ENCODE data around the gene VWC2L. TPM values are rescaled to one million over a fixed set of nuclear protein-coding genes. Genes with fewer than 3 reads are reported as not detected.

The VWC2L gene
- total and polyA plus RNA-seq, 10 donors = not detected

DNA sequence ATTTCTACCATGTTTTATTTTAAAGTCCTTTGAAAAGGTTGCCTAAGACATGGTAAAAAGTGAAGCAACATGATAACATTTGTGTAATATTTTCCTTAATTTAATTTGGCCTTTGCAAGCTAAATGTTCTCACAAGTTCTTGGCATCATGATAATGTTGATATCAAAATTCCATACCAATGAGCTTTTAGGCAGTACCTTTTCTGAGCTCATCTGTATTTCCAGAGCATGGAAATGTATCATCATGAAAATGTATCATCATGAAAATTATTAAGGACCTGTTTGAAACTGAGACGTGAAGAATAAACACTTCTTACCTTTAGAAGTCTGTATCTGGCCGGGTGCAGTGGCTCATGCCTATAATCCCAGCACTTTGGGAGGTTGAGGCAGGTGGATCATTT, 73.8 kb downstream of the VWC2L start:
- Histone ChIP-seq H3K27me3 (replicated peaks in 1 of 7) (no peaks in the 10 kb centered on the region), H3K36me3 (no peaks in the 10 kb centered on the region), H3K9me3 (no peaks in the 10 kb centered on the region), H3K4me3 (no peak overlapping the region), H3K27ac (no peak overlapping the region), H3K4me1 (no peaks in the 10 kb centered on the region)
- 68 to 87% (median 82%) methylated on average over 2 of the region's 2 CpGs for WGBS, 5 donors
- no peak for DNase-seq
- intact Hi-C loops (cut with DNase I; ENCODE audit: low total_unique reads) = no loop called here
- TF ChIP-seq, protein P1, sequence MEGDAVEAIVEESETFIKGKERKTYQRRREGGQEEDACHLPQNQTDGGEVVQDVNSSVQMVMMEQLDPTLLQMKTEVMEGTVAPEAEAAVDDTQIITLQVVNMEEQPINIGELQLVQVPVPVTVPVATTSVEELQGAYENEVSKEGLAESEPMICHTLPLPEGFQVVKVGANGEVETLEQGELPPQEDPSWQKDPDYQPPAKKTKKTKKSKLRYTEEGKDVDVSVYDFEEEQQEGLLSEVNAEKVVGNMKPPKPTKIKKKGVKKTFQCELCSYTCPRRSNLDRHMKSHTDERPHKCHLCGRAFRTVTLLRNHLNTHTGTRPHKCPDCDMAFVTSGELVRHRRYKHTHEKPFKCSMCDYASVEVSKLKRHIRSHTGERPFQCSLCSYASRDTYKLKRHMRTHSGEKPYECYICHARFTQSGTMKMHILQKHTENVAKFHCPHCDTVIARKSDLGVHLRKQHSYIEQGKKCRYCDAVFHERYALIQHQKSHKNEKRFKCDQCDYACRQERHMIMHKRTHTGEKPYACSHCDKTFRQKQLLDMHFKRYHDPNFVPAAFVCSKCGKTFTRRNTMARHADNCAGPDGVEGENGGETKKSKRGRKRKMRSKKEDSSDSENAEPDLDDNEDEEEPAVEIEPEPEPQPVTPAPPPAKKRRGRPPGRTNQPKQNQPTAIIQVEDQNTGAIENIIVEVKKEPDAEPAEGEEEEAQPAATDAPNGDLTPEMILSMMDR (IDR thresholded peaks at IDR 0.05 in 8 of 11, conservative IDR thresholded peaks at IDR 0.05 in 3 of 11) = no peak
- TF ChIP-seq POLR2A (IDR thresholded peaks at IDR 0.05) (no peak), POLR2AphosphoS5 (IDR thresholded peaks at IDR 0.05) (no peak)

GRCh38 chr2:214489181-214489580, 78.3 kb downstream of the VWC2L start:
- intact Hi-C loops (cut with DNase I; ENCODE audit: low total_unique reads) = no loop called here
- Histone ChIP-seq H3K27ac (no peak overlapping the region), H3K9me3 (peaks cover 0 to 3% (median 0%) of the 10 kb centered on the region in 8 donors), H3K4me3 (no peak overlapping the region), H3K4me1 (no peaks in the 10 kb centered on the region), H3K27me3 (replicated peaks in 1 of 7) (no peaks in the 10 kb centered on the region), H3K36me3 (no peaks in the 10 kb centered on the region)
- WGBS, 5 donors = 69 to 90% (median 76%) methylated on average over 2 of the region's 2 CpGs
- no peak for TF ChIP-seq POLR2AphosphoS5 (IDR thresholded peaks at IDR 0.05)
- TF ChIP-seq, protein P1 (IDR thresholded peaks at IDR 0.05 in 8 of 11, conservative IDR thresholded peaks at IDR 0.05 in 3 of 11) = no peak
- TF ChIP-seq POLR2A (IDR thresholded peaks at IDR 0.05) = no peak
- no peak for DNase-seq

GRCh38 chr2:214489702-214490101, 78.8 kb downstream of the VWC2L start:
- intact Hi-C loops (cut with DNase I; ENCODE audit: low total_unique reads) = no loop called here
- no peak overlapping the region for H3K4me3 ChIP-seq
- no peaks in the 10 kb centered on the region for H3K4me1 ChIP-seq
- 41 to 71% (median 52%) methylated on average over 2 of the region's 2 CpGs for whole genome bisulfite sequencing, 5 donors
- H3K27me3 ChIP-seq (replicated peaks in 1 of 7) = no peaks in the 10 kb centered on the region
- no peak for DNase-seq
- peaks cover 0 to 3% (median 0%) of the 10 kb centered on the region in 8 donors for H3K9me3 ChIP-seq
- no peak overlapping the region for H3K27ac ChIP-seq
- no peak for TF ChIP-seq POLR2AphosphoS5 (IDR thresholded peaks at IDR 0.05)
- TF ChIP-seq, protein P1 (IDR thresholded peaks at IDR 0.05 in 8 of 11, conservative IDR thresholded peaks at IDR 0.05 in 3 of 11) = no peak
- no peak for TF ChIP-seq POLR2A (IDR thresholded peaks at IDR 0.05)
- H3K36me3 ChIP-seq = no peaks in the 10 kb centered on the region

DNA sequence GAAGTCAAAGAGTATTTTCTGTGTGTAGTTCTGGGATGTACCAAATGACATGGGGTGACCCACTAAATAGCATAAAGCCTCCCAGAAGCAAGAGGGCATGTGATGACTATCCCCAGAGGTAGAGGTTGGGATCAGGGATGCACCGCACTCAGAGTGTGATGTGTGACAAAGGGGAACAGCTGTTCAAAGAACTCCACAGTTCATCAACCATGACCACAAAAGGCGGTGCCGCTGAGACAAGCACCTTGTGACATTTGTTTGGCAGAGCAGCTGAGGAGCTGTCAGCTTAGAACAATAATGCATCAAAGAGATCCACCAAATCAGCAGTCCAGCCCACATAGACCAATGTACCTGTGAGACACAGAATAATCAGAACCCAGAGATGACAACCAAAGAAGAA, 81.3 kb downstream of the VWC2L start:
- no peaks in the 10 kb centered on the region for H3K4me1 ChIP-seq
- no peak overlapping the region for H3K4me3 ChIP-seq
- H3K36me3 ChIP-seq = no peaks in the 10 kb centered on the region
- H3K9me3 ChIP-seq = peaks cover 0 to 3% (median 0%) of the 10 kb centered on the region in 8 donors
- DNase-seq = no peak
- TF ChIP-seq, protein P1 (IDR thresholded peaks at IDR 0.05 in 8 of 11, conservative IDR thresholded peaks at IDR 0.05 in 3 of 11) = no peak
- TF ChIP-seq POLR2A (IDR thresholded peaks at IDR 0.05) (no peak), POLR2AphosphoS5 (IDR thresholded peaks at IDR 0.05) (no peak)
- no peaks in the 10 kb centered on the region for H3K27me3 ChIP-seq (replicated peaks in 1 of 7)
- intact Hi-C loops (cut with DNase I; ENCODE audit: low total_unique reads) = no loop called here
- no peak overlapping the region for H3K27ac ChIP-seq
- 63 to 85% (median 71%) methylated on average over 3 of the region's 3 CpGs for WGBS, 5 donors

Measured in spleen (tissue), 11 donors.